ENCODE measurements around the gene PALM.

DNA sequence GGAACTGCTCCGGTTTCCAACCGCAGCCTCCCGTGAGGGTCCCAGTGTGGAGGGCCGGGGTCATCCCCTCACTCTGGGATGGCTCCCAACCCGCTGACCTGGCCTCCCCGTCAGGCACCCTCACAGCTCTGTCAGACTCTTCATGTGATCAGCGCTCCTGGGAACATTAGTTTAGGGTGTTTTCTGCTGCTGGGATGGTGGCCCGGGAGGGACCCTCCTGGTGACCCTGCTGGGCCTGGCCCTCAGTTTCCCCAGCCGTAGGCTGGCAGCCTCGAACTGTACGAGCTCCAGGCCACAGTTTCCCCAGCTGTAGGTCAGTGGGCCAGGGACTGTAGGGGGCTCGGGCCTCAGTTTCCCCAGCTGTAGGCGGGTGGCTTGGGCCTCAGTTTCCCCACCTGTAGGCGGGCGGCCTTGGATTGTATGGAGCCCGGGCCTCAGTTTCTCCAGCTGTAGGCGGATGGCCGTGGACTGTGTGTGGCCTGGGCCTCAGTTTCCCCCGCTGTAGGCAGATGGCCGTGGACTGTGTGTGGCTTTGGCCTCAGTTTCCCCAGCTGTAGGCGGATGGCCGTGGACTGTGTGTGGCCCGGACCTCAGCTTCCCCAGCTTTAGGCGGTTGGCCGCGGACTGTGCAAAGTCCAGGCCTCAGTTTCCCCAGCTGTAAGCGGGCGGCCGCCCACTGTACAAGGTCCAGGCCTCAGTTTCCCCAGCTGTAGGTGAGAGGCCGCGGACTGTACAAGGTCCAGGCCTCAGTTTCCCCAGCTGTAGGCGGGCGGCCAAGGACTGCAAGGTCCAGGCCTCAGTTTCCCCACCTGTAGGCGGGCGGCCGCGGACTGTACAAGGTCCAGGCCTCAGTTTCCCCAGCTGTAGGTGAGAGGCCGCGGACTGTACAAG, 87.2 kb downstream of the PALM start:
- TF ChIP-seq POLR2A (IDR thresholded peaks at IDR 0.05; ENCODE audit: low read length) (no peak), GATA1 (IDR thresholded peaks at IDR 0.05; ENCODE audit: low read depth, low read length) (no peak)
